Suprapubic skin (tissue), 4 donors: ENCODE results near the gene CDH8. TPM values are rescaled to one million over a fixed set of nuclear protein-coding genes. Genes with fewer than 3 reads are reported as not detected.

ENCODE experiments used
- DNase-seq, 2 donors: peaks; one replicate each; pipeline ENCODE4 v3.0.0-alpha.2; 2019; ENCODE audit warnings: low spot score in 2 of 2
- H3K27ac ChIP-seq: fragments of 200-600 bp; sonication (generic); one replicate; pipeline ENCODE4 v1.5.1; 2019
- H3K27me3 ChIP-seq: fragments of 200-600 bp; sonication (generic); one replicate; pipeline ENCODE4 v1.5.1; 2019
- H3K36me3 ChIP-seq: fragments of 200-600 bp; sonication (generic); one replicate; pipeline ENCODE4 v1.5.1; 2019
- H3K4me1 ChIP-seq: fragments of 200-600 bp; sonication (generic); one replicate; pipeline ENCODE4 v1.5.1; 2019
- H3K4me3 ChIP-seq: fragments of 200-600 bp; sonication (generic); one replicate; pipeline ENCODE4 v1.5.1; 2019; ENCODE audit warnings: mild to moderate bottlenecking
- H3K9me3 ChIP-seq: fragments of 200-600 bp; sonication (generic); one replicate; pipeline ENCODE4 v1.5.1; 2019
- CTCF ChIP-seq, 2 donors: fragments of 200-600 bp in 1 of 2; fragments of 450-650 bp in 1 of 2; sonication (generic) in 1 of 2; IDR thresholded peaks; one replicate each; pipeline ENCODE4 v1.5.1; 2016 to 2019; ENCODE audit warnings: antibody characterized with exemption in 2 of 2, mild to moderate bottlenecking in 1 of 2, moderate library complexity in 1 of 2
- EP300 ChIP-seq: sonication (generic); formaldehyde crosslinking; IDR thresholded peaks from one replicate; pipeline ENCODE4 v1.6.1; 2017; ENCODE audit warnings: antibody characterized with exemption
- POLR2A ChIP-seq, 2 donors: fragments of 450-650 bp; IDR thresholded peaks; one replicate each; pipeline ENCODE4 v1.6.1; 2017; ENCODE audit warnings: antibody characterized with exemption in 2 of 2, mild to moderate bottlenecking in 2 of 2, moderate library complexity in 2 of 2
- POLR2AphosphoS5 ChIP-seq, 3 donors: sonication (generic); formaldehyde crosslinking; IDR thresholded peaks; one replicate each; pipeline ENCODE4 v1.6.1; 2017; ENCODE audit warnings: antibody characterized with exemption in 3 of 3
- WGBS: methylation state at CpG from one replicate; pipeline ENCODE4 v1.1.5; 2018; 5-methylcytosine and 5-hydroxymethylcytosine counted together
- total RNA-seq, 4 donors: library from RNA; depleted of rRNA; stranded (reverse); fragments of >200 nt; gene quantifications; one replicate each; pipeline ENCODE4 v1.1.0, GENCODE V29; 2016

CDH8 gene
- total RNA-seq, 4 donors from 2014 or later = 0.42 to 5.8 (median 2.2) TPM; not detected in 1

GRCh38 chr16:61836804-61837393 is 199.3 kb downstream of the CDH8 start:
- no peak overlapping the region for H3K4me3 ChIP-seq
- TF ChIP-seq EP300 = no peak
- no peak for TF ChIP-seq CTCF (IDR thresholded peaks at IDR 0.05)
- no peak for TF ChIP-seq POLR2A (IDR thresholded peaks at IDR 0.05)
- TF ChIP-seq POLR2AphosphoS5 (IDR thresholded peaks at IDR 0.05) = no peak
- no peaks in the 10 kb centered on the region for H3K36me3 ChIP-seq
- DNase-seq = no peak
- no peak overlapping the region for H3K27ac ChIP-seq
- no peaks in the 10 kb centered on the region for H3K4me1 ChIP-seq
- no peaks in the 10 kb centered on the region for H3K9me3 ChIP-seq
- 55% methylated on average over 3 of the region's 3 CpGs for WGBS
- H3K27me3 ChIP-seq = no peaks in the 10 kb centered on the region

- H3K9me3 ChIP-seq = no peaks in the 10 kb centered on the region
- TF ChIP-seq POLR2A (IDR thresholded peaks at IDR 0.05) (no peak), POLR2AphosphoS5 (IDR thresholded peaks at IDR 0.05) (no peak), CTCF (IDR thresholded peaks at IDR 0.05) (no peak), EP300 (no peak)
- no peaks in the 10 kb centered on the region for H3K27me3 ChIP-seq
- no peaks in the 10 kb centered on the region for H3K36me3 ChIP-seq
- no peak overlapping the region for H3K27ac ChIP-seq
- H3K4me1 ChIP-seq = no peaks in the 10 kb centered on the region
- DNase-seq = no peak
- 52% methylated on average over 2 of the region's 2 CpGs for WGBS
- no peak overlapping the region for H3K4me3 ChIP-seq
Measured at GRCh38 chr16:61834082-61834481, 202.2 kb downstream of the CDH8 start.

- Histone ChIP-seq H3K27ac (no peak overlapping the region), H3K4me1 (no peaks in the 10 kb centered on the region), H3K27me3 (no peaks in the 10 kb centered on the region), H3K4me3 (no peak overlapping the region), H3K9me3 (no peaks in the 10 kb centered on the region), H3K36me3 (no peaks in the 10 kb centered on the region)
- TF ChIP-seq EP300 (no peak), POLR2A (IDR thresholded peaks at IDR 0.05) (no peak)
- WGBS = 74% methylated on average over 5 of the region's 5 CpGs
- DNase-seq = no peak
Measured at GRCh38 chr16:61831351-61831917, 204.8 kb downstream of the CDH8 start.

GRCh38 chr16:61829631-61830030 is 206.6 kb downstream of the CDH8 start:
- TF ChIP-seq POLR2AphosphoS5 (IDR thresholded peaks at IDR 0.05) = no peak
- no peak for TF ChIP-seq POLR2A (IDR thresholded peaks at IDR 0.05)
- TF ChIP-seq EP300 = no peak
- TF ChIP-seq CTCF (IDR thresholded peaks at IDR 0.05) = no peak
- Histone ChIP-seq H3K4me1 (no peaks in the 10 kb centered on the region), H3K9me3 (no peaks in the 10 kb centered on the region), H3K27me3 (no peaks in the 10 kb centered on the region), H3K27ac (no peak overlapping the region), H3K4me3 (no peak overlapping the region), H3K36me3 (no peaks in the 10 kb centered on the region)
- WGBS = 21% methylated on average over 2 of the region's 2 CpGs
- no peak for DNase-seq

GRCh38 chr16:61823326-61823725 is 212.9 kb downstream of the CDH8 start:
- no peak for DNase-seq
- Histone ChIP-seq H3K36me3 (no peaks in the 10 kb centered on the region), H3K27me3 (no peaks in the 10 kb centered on the region), H3K4me1 (no peaks in the 10 kb centered on the region), H3K27ac (no peak overlapping the region), H3K4me3 (no peak overlapping the region), H3K9me3 (no peaks in the 10 kb centered on the region)
- 84% methylated on average over 1 of the region's 1 CpG for WGBS
- TF ChIP-seq POLR2AphosphoS5 (IDR thresholded peaks at IDR 0.05) (no peak), POLR2A (IDR thresholded peaks at IDR 0.05) (no peak), EP300 (no peak), CTCF (IDR thresholded peaks at IDR 0.05) (no peak)
